Hepatic stellate cell (primary cell): ENCODE results near the gene MMAB.

Experiments
- DNase-seq: peaks from one replicate; pipeline ENCODE4 v3.0.0; 2011; ENCODE audit warnings: low spot score

The MMAB gene

DNA sequence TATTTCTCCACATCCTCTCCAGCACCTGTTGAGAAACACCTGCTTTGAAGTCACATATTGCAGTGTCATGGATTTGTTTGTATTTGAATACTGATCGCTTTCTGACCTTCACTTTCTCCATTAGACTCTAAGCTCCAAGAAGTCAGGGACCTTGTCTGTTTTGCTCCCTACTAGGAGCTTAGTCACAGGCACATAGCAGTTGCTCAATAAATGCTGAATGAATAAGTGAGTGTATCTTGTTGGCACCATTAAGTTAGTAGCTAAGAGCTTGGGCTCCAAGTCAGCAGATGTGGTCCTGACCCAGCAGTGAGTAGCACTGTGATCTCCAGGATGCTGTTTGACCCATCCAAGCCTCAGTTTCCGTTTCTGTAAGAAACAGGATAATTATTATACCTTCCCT, 10.4 kb upstream of the MMAB start:
- DNase-seq = no peak

DNA sequence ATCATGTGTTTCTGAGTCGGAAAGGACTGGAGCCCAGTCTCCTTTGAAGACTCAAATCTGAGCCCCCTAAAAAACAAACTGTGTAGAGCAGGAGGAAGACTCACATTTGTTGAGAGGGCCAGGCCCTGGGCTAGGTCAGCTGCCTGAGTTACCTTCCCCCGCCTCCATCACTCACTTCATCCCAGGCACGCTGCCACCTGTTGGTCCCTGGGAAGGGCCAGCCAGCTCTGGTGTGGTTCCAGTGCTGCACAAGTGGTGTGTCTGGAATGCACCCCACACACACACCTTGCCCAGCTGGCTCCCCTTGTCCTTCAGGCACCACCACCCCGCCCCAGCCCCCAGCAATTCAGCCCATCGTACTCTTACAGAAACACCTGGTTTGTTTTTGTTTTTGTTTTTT, 9.3 kb upstream of the MMAB start:
- no peak for DNase-seq

DNA sequence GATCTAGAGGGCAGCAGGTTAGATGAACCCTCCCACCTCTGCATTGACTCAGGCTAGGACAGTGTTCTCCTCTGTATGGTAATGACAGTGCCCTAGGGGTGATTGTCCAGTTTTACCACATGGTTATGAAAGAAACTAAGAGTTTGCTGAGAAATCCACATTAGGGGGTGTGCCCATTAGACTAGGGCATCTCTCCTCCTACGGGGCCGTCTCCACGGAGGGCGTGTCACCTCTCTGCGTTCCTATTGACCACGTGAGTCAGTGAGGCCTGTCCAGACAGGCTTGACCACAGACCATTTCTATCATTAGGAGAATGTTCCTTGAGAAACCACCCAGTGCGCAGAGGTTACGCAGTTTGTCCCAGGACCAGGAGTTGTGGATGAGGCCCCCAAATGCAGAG, 8.6 kb upstream of the MMAB start:
- peak; percentile 58 for DNase-seq

DNA sequence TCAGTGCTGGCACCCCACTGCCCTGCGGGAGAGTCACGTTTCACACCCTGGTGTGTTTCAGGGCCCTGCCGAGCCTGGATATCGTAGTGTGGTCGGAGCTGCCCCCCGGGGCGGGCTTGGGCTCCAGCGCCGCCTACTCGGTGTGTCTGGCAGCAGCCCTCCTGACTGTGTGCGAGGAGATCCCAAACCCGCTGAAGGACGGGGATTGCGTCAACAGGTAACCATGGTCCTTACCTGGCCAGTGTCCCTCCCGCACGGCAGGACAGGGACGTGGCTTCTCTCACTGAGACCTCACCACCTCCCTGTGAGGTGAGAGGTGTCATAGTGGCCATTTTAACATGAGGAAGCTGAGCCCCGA, 8.0 kb upstream of the MMAB start:
- DNase-seq = no peak

DNA sequence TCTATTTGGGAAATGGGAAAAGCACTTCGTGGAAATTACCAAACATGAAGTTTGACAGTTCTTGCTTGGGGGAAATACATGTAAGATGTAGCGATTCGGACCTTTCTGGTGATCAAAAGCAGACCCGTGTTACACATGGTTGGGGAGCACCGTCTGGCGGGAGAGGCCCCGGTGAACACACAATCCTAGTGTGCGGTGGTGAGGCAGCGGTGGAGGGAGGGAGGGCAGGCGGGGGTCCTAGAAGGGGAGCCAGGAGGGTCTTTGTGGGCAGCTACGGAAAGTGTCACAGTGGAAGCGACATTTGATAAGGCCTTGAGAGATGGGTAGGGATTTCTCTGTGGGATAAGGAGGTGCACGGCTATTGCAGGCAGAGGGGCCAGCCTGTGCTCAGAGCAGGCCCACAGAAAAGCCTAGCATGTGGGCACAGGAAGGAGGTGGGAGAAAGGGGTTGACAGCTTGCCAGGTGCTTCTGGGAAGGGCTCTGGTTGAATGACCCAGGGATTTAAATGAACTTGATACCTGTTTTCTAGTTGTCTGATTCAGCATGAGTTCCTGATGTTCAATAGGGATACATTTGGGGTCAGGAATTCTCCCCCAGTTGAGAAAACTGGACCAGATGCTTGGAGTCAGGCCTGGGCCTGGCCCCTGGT, 7.5 kb upstream of the MMAB start:
- no peak for DNase-seq

DNA sequence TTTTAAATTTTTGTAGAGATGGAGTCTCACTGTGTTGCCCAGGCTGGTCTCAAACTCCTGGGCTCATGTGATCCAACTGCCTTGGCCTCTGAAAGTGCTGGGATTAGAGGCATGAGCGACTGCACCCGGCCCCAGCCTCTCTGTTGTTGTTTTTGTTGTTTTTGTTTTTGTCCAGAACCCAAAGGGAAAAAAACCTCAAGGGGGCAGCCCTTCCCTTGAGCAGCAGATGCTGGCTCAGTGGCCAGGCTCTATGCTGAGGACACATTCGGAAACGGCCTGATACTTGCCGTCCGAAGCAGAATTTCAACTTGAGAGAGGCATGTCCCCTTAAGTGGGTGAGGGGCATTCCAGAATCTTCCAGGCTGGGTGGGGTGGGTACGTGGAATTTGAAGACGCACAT, 7.0 kb upstream of the MMAB start:
- no peak for DNase-seq

DNA sequence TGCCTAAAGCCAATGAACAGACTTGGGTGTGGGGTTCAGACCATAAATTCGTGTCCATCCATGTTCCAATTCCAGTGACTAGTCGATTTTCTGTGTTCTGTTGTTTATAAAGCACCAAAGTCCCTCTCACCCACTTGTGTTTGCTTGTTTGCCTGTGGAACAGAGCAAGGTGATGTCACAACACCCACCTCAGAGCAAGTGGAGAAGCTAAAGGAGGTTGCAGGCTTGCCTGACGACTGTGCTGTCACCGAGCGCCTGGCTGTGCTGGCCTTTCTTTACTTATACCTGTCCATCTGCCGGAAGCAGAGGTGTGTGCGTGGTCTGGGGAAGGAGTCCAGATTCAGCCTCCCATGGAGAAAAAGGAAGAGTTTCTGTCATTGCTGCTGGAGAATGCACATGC, 6.3 kb upstream of the MMAB start:
- no peak for DNase-seq

DNA sequence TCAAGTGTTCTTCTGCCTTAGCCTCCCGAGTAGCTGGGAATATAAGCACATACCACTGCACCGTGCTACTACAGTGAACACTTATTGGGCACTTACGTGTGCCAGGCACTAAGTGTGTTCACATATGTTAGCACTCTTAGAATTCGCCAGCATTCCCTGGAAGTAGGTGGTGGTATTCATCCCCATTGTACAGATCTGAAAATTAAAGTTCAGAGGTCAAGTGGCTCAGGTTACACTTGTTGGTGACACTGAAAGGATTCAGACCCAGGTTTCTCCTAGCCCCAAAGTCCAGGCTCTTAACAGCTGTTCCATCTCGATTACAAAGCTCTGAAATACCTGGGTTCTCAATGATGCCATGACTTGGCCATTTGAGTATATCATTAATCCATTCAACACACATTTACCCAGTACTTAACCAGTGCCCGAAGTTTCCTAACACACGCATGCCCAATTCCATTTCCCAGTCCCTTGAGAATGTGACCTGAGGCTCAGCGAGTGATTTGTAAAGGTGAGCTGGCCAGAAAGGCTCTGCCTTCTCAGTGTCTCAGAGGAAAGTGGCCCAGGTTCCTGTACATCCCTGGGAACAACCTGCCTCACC, 5.1 kb upstream of the MMAB start:
- no peak for DNase-seq

DNA sequence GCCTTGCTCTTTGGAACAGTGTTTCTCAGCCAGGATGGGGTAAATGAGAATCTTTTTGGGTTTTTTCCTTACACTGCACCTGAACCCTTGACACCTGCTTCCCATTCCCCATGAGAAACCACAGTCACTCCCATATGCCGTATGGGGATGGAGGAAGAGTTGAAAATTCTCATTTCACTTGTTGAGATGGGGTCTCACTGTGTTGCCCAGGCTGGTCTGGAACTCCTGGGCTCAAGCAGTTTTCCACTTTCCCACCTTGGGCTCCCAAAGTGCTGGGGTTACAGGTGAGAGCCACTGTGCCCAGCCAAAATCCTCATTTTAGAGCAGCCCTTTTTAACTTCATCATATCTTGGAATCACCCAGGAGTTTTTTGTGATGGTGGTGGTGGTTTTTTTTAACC, 4.0 kb upstream of the MMAB start:
- no peak for DNase-seq

DNA sequence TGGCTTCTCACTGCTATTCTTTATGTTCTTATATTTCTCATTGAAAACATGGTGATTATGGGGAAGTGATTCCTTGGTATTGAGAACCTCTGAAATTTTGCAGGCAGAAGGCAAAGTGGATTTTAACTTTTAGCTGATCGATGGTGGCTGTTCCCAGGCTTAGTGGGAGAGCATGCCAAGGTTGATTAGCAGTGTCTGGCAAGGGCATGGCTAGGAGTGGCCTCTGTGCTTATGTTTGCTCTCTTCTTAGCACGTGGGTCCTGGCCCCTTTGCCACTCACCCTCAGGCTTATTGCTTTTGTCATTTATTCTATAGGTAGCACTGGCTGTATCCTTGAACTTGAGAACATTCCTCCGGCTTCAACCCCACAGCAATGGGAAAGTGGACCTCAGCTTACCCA, 2.4 kb upstream of the MMAB start:
- DNase-seq = no peak

DNA sequence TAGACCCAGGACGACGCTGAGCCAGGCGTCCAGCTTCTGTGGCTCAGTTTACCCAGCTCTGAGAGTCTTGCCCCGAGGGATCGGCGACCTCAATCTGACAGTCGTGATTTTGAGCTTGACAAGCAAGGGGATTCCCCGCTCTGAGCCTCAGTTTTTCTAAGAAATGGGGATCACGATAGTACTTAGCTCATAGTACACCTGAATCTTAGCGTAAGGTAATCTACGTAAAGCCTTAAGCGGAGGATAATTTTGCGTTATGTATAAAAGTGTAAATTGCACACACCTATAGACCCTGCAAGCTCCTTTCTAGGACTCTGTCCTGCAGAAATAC, 575 bp upstream of the MMAB start:
- no peak for DNase-seq

DNA sequence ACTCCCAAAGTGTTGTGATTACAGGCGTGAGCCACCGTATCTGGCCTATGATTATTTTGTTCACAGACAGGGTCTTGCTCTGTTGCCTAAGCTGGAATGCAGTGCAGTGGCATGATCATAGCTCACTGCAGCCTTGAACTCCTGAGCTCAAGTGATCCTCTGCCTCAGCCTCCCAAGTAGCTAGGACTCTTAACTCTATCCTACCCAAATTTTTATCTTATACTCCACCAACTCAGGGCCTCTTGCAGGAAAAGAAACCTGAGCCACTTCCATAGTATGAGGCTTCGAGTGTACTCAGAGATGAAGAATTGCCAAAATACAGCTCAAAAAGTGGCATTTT, 828 bp downstream of the MMAB start:
- no peak for DNase-seq

DNA sequence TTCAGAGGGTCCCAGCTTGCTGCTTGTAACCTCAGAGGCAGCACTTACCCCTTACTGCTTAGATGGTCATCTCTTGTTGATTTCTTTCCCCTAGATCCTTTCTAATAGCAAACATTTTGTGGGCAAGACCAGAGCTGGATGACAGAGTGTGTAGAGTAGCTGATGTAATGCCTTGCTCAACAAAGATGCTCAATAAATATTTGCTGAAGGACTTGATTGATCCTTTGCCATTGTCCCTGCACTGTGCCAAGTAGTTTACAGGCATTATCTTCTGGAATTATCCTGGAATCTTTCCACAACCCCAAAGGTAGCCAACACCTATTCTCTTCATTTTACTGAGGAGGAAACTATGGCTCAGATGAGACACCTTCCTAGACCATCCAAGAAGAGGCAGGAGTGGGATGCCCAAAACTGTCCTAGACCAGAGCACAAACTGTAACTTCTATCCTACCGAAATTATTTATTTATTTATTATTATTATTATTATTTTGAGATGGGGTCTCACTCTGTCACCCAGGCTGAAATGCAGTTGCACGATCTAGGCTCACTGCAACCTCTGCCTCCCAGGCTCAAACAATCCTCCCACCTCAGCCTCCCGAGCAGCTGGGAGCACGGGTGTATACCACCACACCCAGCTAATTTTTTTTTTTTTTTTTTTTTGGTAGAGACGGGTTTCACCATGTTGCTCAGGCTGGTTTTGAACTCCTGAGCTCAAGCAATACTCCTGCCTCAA, 1.4 kb downstream of the MMAB start:
- DNase-seq = no peak

DNA sequence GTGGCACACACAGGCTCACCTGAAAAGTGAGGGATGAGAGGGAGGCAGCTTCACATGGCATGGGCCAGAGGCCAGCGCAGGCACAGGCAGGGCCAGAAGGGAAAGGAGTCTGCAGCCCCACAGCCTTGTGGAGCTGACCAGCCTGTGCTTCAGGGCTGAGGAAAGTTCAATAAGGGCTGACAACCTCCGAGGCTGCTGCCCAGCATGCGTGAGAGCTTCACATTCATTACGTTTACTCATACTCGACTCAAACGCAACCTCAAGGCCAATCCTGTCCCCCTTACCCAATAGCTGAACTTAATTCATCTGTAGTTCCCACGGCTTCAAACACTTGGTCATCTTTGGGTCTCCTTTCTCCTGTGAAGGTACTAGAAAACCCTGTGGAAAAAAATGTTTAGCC, 4.8 kb downstream of the MMAB start:
- no peak for DNase-seq

DNA sequence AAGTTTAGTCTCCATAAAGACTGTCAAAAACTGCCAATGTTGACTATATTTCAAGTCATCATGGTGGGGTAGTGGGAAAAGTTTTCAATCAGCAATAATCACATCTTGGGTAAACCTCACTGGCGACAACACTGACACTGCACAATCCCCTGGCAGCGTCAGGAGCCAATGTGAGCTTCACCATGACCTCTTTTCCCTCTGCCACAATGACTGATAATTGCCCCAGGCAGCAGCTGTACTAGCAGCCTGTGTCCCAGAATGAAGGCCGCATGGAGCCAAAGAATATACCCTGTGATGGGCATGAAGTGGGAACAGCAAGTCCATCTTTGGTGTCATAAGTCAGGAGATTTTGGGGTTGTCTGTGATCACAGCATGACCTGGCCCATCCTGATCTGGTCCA, 5.3 kb downstream of the MMAB start:
- DNase-seq = no peak

DNA sequence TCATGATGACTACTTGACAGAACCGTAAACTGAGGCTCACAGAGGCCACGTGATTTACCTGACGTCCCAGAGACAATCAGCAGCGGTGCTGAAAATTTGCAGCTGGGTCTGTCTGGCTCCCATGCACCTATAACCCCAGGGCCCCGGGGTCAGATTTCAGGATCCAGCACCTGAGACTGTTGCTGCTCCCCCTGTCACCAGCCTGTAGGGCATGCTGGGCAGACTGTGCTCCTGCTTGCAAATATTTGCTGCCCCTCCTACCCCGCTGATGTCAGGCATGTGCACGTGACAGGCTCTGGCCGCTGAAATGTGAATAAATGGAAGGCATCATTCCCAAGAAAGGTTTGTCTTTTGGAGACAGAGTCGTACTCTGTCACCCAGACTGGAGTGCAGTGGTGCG, 6.0 kb downstream of the MMAB start:
- no peak for DNase-seq

DNA sequence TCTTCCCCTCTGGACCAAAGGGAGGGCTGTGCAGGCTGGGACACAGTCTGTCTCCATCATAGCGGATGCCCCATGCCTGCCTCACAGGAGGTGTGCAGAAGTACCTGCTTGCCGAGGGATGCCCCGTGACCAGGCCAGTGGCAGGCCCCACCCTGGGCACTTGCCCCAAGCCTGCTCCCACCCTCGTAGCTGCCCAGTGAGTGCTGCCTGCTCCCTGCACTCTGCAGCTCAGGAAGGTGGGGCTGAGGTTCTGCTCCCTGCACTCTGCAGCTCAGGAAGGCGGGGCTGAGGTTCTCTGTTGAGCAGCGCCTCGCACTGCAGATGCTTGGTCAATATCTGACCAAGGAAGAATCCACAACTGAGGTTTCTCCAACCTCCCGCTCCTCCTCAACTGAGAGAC, 6.9 kb downstream of the MMAB start:
- no peak for DNase-seq

DNA sequence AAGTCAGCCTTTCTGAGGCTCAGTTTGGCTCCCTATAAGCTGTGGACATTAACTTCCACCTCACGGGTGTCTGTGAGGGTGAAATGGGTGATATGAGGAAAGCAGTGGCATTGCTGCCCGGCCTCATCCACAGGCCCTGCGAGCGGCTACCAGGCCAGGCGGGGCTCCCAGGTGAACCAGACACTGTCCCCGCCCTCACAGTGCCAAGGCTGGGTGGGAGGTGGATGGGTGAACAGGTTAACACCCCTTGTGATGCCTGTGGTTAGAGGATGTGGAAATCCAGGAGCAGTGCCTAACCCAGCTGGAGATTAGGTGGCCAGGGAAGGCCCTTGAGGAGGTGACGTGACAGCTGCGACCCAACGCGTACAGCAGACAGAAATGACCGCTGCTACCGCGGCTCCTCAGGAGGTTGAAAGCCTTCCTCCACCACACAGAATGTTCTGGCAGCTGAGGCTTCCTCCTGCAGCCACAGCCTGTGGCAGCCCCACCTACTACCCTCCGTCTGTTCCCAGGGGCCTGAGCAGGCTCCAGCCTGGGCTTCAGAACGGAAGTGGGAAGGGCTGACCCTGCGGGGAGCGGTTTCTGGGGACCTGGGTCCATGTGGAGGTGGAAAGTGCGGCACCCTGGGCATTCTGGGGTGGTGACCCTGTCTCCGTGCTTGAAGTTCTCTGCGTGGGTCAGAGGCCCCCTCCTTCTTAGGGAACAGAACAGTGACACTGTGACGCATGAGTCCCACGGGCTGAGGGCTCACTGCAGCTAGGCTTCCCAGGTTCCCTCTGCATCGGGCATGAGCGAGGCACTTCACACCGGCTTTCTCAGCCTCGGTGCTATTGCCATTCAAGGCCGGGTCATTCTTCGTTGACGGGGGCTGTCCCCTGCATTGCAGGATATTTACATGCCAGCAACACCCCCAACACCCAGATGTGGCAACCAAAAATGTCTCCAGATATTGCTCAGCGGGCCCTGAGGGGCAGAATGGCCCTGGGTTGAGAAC, 9.7 kb downstream of the MMAB start:
- DNase-seq = no peak

DNA sequence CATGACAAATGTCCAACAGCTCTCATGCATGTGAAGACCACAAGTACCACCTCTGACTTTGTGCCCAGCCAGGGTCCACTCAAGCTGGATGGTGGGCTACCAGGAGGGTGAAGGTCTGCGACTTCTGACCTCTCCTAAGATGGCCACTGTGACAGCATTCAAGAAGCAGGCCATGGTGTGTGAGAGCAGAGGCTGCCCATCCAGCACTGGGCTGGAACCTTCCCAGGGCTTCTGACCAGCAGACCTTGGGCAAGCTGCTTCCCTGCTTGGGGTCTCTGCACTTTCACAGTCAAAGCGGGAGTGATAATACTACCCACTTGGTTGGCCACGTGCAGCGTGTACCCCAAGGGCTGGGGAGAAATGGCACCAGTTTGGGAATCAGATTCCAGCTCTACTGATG, 10.4 kb downstream of the MMAB start:
- no peak for DNase-seq

DNA sequence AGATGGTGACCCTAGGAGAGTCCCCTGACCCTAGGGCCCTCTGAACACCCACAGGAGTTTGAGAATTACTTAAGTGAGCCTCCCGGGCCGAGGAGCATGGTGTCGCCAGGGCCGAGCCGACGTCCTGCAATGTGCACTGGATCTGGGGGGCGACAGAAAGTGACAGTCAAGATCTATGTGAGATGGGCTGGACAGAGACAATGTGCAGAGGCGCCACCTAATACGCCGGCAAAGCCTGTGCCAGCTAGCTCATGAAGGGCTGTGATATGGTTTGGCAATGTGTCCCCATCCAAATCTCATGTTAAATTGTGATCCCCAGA, 11.6 kb downstream of the MMAB start:
- no peak for DNase-seq

DNA sequence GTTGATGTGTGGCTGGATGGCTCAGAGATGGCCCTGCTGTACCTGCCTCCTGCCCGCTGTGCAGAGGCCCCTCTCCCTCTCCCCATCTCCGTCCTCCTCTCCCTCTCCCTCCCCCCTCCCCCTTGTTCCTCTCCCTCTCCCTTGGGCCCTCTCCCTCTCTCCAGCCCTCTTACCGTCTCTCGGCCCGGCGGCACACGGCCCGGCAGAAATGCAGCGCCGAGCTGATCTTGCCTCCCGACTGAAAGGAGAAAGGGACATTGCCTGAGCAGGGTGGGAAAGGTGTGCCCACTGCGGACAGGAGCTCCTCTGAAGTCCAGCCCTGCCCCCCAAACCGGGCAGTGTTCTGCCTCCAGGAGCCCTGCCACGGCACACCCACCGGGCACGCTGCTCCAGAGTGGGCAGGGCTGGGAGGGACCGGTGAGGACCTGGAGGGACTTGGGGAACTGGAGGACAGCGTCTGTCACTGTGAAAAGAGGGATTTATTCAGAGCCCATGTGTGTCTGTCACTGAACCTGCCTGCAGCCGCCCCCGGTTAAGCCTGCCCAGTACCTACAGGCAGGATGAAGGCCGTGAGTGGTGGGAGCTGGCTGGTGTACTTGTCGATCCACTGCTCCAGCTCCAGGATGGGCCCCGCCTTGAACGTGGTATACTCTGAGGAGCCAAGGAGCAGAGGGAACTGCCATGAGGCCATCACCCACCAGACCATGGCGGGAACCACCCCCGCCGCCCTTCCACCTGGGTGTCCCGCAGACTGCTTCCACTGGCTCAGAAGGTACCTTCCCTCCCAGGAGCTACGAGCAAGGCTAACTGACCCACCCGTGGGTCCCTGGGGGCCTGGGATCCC, 12.2 kb downstream of the MMAB start:
- DNase-seq = no peak

DNA sequence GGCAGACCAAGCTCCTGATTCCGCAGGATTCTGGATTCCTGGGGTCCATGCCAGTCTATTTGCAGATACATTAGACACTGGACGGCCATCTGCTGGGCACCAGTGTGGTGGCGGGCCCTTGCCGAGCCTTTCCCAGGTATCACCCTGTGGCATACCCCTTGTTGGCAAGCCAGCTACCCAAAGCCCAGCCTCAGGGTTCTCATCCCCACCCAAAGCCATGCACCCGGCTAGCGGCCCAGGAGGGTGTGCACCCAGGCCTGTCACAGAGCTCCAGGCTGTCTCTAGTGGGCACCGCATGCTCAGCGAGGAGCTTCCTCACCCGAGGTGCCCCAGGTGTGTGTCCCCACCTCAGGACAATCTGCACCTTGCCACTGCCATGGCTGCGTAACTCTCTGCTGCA, 13.7 kb downstream of the MMAB start:
- no peak for DNase-seq
